Effector memory CD8-positive, alpha-beta T cell (primary cell): Measurements from ENCODE around the gene CDC42EP1.
"Not testable (repeated sequence)": the region's sequence is repeated elsewhere in the genome, so short reads cannot be mapped to it uniquely, and the experiment has no call there.

Experiments used
- ATAC-seq: fragments of 150-1000 bp; cut with Tn5 transposase; replicated peaks from 2 replicates; pipeline ENCODE4 v1.10.0; 2021; ENCODE audit warnings: mild to moderate bottlenecking, moderate library complexity
- DNase-seq, 3 experiments: peaks; one replicate each; pipeline ENCODE4 v3.0.0; 2021
- H3K27ac Mint-ChIP-seq, 2 donors: one replicate each; pipeline ENCODE4 v1.8.0; 2022; ENCODE audit warnings: mild to moderate bottlenecking in 2 of 2, mixed read lengths in 2 of 2, moderate library complexity in 2 of 2
- H3K27me3 Mint-ChIP-seq, 2 donors: one replicate each; pipeline ENCODE4 v1.8.0; 2022; ENCODE audit warnings: mixed read lengths in 2 of 2
- H3K36me3 Mint-ChIP-seq: one replicate; pipeline ENCODE4 v1.8.0; 2022; ENCODE audit warnings: mild to moderate bottlenecking, moderate library complexity, mixed read lengths; ENCODE audit not compliant: insufficient read depth
- H3K4me1 Mint-ChIP-seq, 2 donors: one replicate each; pipeline ENCODE4 v1.8.0; 2022; ENCODE audit warnings: low read depth in 2 of 2, mixed read lengths in 2 of 2
- H3K4me3 Mint-ChIP-seq, 2 donors: one replicate each; pipeline ENCODE4 v1.8.0; 2022; ENCODE audit warnings: mild to moderate bottlenecking in 2 of 2, mixed read lengths in 2 of 2, moderate library complexity in 2 of 2
- H3K9me3 Mint-ChIP-seq, 2 donors: one replicate each; pipeline ENCODE4 v1.8.0; 2022; ENCODE audit warnings: mixed read lengths in 2 of 2

CDC42EP1 gene

DNA sequence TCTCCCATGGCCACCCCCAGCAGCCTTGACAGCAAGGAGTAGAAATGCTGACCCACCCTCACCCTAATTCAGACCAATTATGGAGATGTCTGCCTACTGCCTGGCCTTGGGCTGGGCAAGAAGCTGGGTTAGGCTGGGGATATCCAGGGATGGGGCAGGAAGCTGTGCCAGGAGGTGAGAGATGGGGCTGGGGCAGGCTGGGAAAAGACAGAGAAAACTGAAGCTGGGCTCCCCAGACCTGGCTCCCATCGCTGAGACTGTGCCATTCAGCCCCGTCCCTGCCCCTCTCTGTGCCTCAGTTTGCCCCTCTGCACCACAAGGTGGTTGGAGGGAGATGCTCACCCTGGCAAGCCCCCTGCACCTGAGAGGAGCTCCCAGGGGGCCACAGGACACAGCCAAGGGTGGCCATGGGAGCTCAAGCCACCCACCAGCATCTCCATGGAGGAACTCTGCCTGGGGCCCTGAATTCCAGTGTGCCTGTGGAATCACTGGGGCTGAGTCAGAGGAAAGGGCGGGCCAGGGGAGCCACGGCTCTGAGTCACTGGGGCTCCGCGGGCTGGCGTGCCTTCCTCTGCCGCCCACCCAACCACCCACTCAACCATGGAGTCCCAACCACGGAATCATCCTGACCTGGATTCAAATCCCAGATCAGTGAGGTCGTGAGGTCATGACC, 35.1 kb upstream of the CDC42EP1 start:
- ATAC-seq, result no peak
- peaks cover 7% of the 10 kb centered on the region in 2 donors for H3K4me1 Mint-ChIP-seq

DNA sequence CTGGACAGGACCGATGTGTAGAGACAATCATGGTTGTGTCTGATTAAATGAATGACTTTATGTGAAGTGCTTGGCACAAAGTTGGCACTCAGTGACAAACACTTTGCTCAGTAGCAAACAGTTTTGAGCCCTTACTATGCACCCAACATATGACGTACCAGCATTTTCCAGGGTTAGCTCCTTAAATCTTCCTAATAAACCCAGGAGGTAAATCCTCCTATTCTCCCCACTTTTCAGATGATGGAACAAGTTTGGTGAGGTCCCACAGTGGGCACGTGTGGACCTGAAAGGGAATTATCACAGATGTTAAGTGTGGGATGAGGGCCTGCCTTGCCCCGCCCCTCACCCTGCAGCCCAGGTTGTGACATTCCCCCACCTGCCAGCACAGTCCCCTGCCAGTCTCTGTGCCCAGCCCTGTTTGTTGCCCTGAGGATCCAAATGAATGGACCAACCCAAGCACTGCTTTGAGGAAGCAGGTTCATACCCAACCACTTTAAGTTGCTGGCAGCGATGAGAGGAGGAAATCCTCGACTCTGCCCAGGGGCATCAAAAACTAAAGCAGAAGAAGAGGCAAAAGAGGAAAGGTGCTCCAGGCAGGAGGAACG, 34.4 kb upstream of the CDC42EP1 start:
- DNase-seq, result no peak
- ATAC-seq, result no peak
- Mint-ChIP-seq H3K27ac (no peak overlapping the region), H3K36me3 (peaks cover 3% of the 10 kb centered on the region), H3K4me3 (no peak overlapping the region), H3K4me1 (peaks cover 6 to 7% of the 10 kb centered on the region in 2 donors), H3K9me3 (no peaks in the 10 kb centered on the region), H3K27me3 (peaks cover 43 to 73% of the 10 kb centered on the region in 2 donors)

More for the DNA sequence above, 35.1 kb upstream of the CDC42EP1 start:
- Mint-ChIP-seq H3K27me3 (peaks cover 44 to 76% of the 10 kb centered on the region in 2 donors), H3K27ac (no peak overlapping the region), H3K36me3 (peaks cover 3% of the 10 kb centered on the region), H3K4me3 (no peak overlapping the region), H3K9me3 (no peaks in the 10 kb centered on the region)
- no peak for DNase-seq

DNA sequence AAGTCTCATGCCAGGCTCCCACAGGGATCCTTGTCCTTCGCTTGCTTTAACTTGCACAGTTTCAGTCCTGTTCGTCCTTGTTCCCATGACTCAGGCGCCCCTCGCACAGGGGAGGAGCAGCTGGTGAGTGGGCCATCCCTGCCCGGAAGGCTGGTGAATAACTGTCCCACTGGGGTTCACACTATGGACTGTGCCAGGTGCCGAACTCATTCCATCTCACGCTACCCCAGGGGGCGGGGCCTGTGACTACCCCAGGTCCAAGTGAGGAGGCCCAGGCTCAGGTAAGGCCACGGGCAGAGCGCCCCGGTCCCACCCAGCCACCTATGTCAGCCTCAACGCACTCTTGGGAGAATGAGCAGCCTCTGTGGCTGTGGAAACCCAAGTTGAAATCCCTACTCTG, 33.9 kb upstream of the CDC42EP1 start:
- Mint-ChIP-seq H3K9me3 (no peaks in the 10 kb centered on the region), H3K4me1 (peaks cover 6 to 7% of the 10 kb centered on the region in 2 donors), H3K4me3 (no peak overlapping the region), H3K27ac (no peak overlapping the region), H3K27me3 (peaks cover 42 to 73% of the 10 kb centered on the region in 2 donors), H3K36me3 (peaks cover 3% of the 10 kb centered on the region)
- DNase-seq (no peak), ATAC-seq (no peak)

DNA sequence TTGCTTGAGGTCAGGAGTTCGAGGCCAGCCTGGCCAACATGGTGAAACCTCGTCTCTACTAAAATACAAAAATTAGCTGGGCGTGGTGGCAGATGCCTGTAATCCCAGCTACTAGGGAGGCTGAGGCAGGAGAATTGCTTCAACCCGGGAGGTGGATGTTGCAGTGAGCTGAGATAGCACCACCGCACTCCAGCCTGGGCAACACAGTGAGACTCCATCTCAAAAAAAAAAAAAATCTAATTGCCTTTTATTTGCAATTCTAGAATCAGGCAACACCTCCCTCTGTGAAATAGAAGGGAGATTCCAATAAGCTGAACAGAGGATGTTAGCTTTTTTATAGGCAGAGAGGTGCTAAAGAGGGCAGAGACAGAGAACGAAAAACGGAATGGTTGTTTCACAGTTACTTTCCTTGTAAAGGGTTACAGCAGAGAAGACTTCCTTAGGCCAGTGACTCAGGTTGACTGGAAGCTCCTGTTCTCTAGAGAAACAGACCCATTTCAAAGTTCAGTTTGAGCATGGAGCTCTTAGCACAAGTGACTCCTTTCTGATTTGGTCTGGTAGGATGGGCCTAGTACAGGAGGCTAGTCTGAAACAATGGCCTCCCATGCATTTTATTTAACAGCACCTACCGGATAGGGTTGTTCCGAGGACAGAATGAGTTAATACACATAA, 33.1 kb upstream of the CDC42EP1 start:
- not testable (repeated sequence) for ATAC-seq, H3K4me1 Mint-ChIP-seq, H3K36me3 Mint-ChIP-seq, H3K27ac Mint-ChIP-seq, DNase-seq, H3K9me3 Mint-ChIP-seq, H3K4me3 Mint-ChIP-seq
- peaks cover 37 to 69% of the 10 kb centered on the region in 2 donors for H3K27me3 Mint-ChIP-seq

DNA sequence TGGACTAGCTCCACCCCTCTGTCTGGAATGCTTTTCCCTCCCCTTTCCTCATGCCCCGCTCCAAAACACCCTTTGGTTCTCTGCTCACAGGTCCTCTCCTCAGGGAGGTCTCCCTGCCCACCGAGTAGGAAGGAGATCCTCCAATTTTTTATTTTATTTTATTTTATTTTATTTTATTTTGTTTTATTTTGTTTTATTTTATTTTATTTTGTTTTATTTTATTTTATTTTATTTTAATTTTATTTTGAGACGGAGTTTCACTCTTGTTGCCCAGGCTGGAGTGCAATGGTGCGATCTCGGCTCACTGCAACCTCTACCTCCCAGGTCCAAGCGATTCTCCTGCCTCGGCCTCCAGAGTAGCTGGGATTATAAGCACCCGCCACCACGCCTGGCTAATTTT, 32.3 kb upstream of the CDC42EP1 start:
- ATAC-seq, H3K4me3 Mint-ChIP-seq, H3K36me3 Mint-ChIP-seq, H3K4me1 Mint-ChIP-seq, H3K27ac Mint-ChIP-seq, H3K9me3 Mint-ChIP-seq, DNase-seq: not testable (repeated sequence)
- peaks cover 29 to 62% of the 10 kb centered on the region in 2 donors for H3K27me3 Mint-ChIP-seq

DNA sequence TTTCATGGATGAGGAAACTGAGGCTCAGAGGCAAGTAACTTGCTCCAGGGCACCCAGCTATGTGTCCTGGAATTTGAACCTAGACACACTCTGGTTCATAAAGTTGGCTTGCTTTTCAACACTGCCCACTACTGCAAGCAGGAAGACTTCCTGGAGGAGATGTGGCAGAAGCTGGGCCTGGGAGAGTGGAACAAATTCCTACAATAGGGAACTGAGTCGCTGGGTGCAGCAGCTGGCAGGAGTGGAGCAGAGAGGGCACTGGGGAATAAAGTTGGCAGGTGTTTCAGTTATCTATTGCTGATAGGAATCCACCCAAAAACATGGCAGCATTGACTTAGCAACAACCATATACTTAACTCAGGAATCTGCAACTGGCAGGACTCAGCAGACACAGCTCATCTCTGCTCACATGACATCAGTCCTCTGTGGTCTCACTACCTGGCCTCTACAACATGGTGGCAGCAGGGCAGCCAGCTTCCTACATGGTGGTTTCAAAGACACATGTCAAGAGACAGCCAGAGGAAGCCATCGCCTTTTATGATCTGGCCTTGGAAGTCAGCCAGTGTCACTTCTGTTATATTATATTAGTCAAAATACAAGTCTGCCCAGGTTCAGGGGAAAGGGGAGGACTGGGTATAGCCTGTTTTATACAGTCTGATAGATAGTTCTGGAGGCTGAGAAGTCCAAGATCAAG, 30.5 kb upstream of the CDC42EP1 start:
- DNase-seq (no peak), ATAC-seq (no peak)
- Mint-ChIP-seq H3K36me3 (peaks cover 3% of the 10 kb centered on the region), H3K9me3 (no peaks in the 10 kb centered on the region), H3K4me1 (peaks cover 6 to 7% of the 10 kb centered on the region in 2 donors), H3K4me3 (no peak overlapping the region), H3K27ac (no peak overlapping the region), H3K27me3 (peaks cover 18 to 47% of the 10 kb centered on the region in 2 donors)

DNA sequence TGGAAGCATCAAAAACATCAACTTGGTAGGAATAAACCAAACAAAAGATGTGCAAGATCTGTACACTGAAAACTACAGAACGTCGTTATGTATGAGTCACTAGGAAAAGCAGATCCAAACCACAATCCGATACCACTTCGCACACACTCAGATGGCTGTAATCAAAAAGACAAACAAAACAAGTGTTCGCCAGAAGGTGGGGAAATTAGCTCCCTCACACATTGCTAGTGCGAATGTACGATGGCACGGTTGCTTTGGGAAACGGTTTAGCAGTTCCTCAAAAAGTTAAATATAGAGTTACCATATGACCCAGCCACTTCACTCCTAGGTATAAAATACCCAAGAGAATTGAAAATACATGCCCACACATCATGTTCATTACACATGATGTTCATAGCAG, 26.3 kb upstream of the CDC42EP1 start:
- H3K27me3 Mint-ChIP-seq, result peaks cover 11 to 22% of the 10 kb centered on the region in 2 donors
- H3K4me3 Mint-ChIP-seq, result no peak overlapping the region
- DNase-seq, result no peak
- peaks cover 12 to 17% of the 10 kb centered on the region in 2 donors for H3K4me1 Mint-ChIP-seq
- H3K9me3 Mint-ChIP-seq, result no peaks in the 10 kb centered on the region
- ATAC-seq, result peak; percentile 8
- H3K36me3 Mint-ChIP-seq, result no peaks in the 10 kb centered on the region
- no peak overlapping the region for H3K27ac Mint-ChIP-seq

DNA sequence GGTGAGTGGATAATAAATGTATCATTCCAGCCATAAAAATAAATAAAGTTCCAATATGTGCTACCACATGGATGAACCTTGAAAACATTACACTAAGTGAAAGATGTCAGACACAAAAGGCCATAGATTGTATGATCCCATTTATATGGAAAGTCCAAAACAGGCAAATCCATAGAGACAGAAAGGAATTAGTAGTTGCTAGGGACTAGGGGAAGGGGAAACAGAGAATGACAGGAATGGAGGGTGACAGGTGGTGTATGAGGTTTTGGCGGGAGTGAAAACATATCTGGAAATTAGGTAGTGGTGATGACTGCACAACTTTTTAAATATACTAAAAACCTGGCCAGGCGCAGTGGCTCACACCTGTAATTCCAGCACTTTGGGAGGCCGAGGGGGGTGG, 25.8 kb upstream of the CDC42EP1 start:
- no peak for DNase-seq
- no peak for ATAC-seq
- Mint-ChIP-seq H3K4me3 (no peak overlapping the region), H3K27me3 (peaks cover 14 to 27% of the 10 kb centered on the region in 2 donors), H3K4me1 (peaks cover 13 to 19% of the 10 kb centered on the region in 2 donors), H3K27ac (no peak overlapping the region), H3K36me3 (no peaks in the 10 kb centered on the region), H3K9me3 (no peaks in the 10 kb centered on the region)

DNA sequence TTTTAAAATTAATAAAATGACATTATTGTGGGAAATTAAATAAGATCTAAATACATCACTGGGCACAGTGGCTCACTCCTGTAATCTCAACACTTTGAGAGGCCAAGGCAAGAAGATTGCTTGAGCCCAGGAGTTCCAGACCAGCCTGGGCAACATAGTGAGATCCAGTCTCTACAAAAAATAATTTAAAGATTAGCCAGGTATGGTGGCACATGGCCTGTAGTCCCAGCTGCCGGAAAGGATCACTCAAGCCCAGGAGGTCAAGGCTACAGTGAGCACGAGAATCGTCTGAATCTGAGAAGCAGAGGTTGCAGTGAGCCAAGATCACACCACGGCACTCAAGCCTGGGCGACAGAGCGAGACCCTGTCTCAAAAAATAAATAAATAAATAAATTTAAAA, 25.1 kb upstream of the CDC42EP1 start:
- ATAC-seq (no peak), DNase-seq (no peak)
- Mint-ChIP-seq H3K4me1 (peaks cover 11 to 14% of the 10 kb centered on the region in 2 donors), H3K9me3 (no peaks in the 10 kb centered on the region), H3K4me3 (no peak overlapping the region), H3K27ac (no peak overlapping the region), H3K36me3 (no peaks in the 10 kb centered on the region), H3K27me3 (peaks cover 17 to 26% of the 10 kb centered on the region in 2 donors)

DNA sequence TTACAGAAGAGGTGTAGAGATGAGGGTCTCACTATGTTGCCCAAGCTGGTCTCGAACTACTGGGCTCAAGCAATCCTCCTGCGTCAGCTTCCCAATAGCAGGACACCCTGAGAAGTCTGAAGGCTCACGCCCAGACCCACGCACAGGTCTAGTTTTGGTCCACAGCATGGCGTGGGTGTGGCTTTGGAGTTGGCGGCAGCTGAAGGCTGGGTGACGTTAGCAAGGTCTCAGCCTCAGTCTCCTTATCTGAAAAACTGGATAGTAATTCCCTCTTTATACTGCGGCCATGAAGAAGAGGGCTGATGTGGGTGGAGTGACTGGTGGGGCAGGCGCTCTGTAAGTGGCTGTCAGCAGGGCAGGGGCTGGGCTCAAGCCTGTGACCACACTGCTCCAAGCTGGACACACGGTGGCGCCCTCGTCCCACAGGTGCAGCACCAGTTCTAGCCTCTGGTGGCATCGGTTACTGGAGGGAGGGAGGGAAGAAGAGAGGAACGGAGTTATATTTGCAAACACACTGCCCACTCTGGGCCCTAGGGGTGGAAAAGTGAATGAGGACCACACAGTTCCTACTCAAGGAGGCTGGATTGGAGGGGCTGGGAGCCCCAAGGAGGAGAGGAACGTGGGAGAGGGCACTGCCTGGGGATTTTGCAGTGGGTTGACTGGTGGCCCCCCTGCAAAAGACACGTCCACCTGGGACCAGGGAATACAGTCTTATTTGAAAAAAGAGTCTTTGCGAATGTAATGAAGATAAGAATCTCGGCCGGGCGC, 21.5 kb upstream of the CDC42EP1 start:
- peak overlapping the region; percentile 72 to 75 for H3K4me3 Mint-ChIP-seq
- ATAC-seq (peak; percentile 99), DNase-seq (peak; percentile 83 to 88 (median 87))
- H3K4me1 Mint-ChIP-seq, result peaks cover 22 to 27% of the 10 kb centered on the region in 2 donors
- H3K36me3 Mint-ChIP-seq, result no peaks in the 10 kb centered on the region
- H3K27me3 Mint-ChIP-seq, result peaks cover 24 to 46% of the 10 kb centered on the region in 2 donors
- H3K27ac Mint-ChIP-seq, result peak overlapping the region; percentile 53 to 79
- no peaks in the 10 kb centered on the region for H3K9me3 Mint-ChIP-seq

DNA sequence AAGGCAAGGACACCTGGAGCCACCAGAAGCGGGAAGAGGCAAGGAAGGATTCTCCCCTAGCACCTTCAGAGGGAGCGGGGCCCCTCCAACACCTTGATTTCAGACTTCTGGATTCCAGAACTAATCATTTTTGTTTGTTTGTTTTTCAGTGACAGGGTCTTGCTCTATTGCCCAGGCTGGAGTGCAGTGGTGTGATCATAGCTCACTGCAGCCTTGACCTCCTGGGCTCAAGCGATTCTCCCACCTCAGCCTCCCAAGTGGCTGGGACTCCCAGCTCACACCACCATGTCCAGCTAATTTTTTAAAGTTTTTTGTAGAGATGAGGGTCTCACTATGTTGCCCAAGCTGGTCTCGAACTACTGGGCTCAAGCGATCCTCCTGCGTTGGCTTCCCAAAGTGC, 20.5 kb upstream of the CDC42EP1 start:
- H3K4me3 Mint-ChIP-seq, H3K9me3 Mint-ChIP-seq, ATAC-seq, H3K27ac Mint-ChIP-seq, DNase-seq, H3K36me3 Mint-ChIP-seq: not testable (repeated sequence)
- Mint-ChIP-seq H3K27me3 (peaks cover 24 to 52% of the 10 kb centered on the region in 2 donors), H3K4me1 (peaks cover 22 to 27% of the 10 kb centered on the region in 2 donors)

DNA sequence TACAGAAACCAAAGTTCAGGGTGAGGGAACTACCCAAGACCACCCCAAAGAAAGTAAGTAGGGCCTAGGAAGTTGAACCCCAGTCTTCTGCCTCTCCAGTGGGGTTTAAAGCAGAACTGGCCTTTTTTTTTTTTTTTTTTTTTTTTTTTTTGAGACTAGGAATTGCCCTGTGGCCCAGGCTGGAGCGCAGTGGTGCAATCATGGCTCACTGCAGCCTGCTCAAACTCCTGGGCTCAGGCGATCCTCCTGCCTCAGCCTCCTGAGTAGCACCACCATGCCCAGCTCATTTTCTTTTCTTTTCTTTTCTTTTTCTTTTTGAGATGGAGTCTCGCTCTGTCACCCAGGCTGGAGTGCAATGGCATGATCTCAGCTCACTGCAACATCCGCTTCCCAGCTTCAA, 17.9 kb upstream of the CDC42EP1 start:
- DNase-seq, result not testable (repeated sequence)
- peaks cover 29 to 38% of the 10 kb centered on the region in 2 donors for H3K4me1 Mint-ChIP-seq

DNA sequence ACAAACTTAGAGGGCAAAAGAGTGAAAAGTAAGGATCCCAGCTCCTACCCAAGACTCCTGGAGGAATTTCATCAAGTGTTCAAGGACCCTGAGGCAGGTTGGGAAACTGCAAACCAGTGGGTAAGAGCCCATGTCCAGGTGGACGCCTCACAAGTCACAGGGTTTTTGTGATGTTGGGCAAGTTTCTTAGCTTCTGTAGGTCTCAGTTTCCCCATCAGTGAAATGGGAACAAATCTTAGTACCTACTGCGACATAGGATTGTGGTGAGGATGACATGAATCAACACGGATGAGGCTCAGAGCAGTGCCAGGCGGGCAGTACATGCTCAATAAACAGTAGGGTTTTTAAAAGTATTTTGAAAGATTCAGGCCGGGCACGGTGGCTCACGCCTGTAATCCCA, 17.3 kb upstream of the CDC42EP1 start:
- no peak overlapping the region for H3K4me3 Mint-ChIP-seq
- ATAC-seq (no peak), DNase-seq (no peak)
- no peaks in the 10 kb centered on the region for H3K9me3 Mint-ChIP-seq
- no peak overlapping the region for H3K27ac Mint-ChIP-seq
- peaks cover 24 to 61% of the 10 kb centered on the region in 2 donors for H3K27me3 Mint-ChIP-seq
- peaks cover 7% of the 10 kb centered on the region for H3K36me3 Mint-ChIP-seq
- H3K4me1 Mint-ChIP-seq, result peaks cover 29 to 37% of the 10 kb centered on the region in 2 donors

More for the DNA sequence above, 17.9 kb upstream of the CDC42EP1 start:
- H3K36me3 Mint-ChIP-seq, H3K9me3 Mint-ChIP-seq, ATAC-seq, H3K4me3 Mint-ChIP-seq, H3K27ac Mint-ChIP-seq: not testable (repeated sequence)
- peaks cover 24 to 61% of the 10 kb centered on the region in 2 donors for H3K27me3 Mint-ChIP-seq
